Measurements from ENCODE around the gene SERINC2.
"Not testable (repeated sequence)": the region's sequence is repeated elsewhere in the genome, so short reads cannot be mapped to it uniquely, and the experiment has no call there.

The SERINC2 gene

GRCh38 chr1:31447210-31447609 is 34.2 kb downstream of the SERINC2 start:
- no peak for DNase-seq (ENCODE audit: low read depth)
- no peak for TF ChIP-seq CTCF (conservative IDR thresholded peaks at IDR 0.05; ENCODE audit: low read depth, low read length)
- no peak overlapping the region for H3K4me3 ChIP-seq (ENCODE audit: low read length)

GRCh38 chr1:31453384-31454079 is 40.5 kb downstream of the SERINC2 start:
- no peak for TF ChIP-seq CTCF (conservative IDR thresholded peaks at IDR 0.05; ENCODE audit: low read depth, low read length)
- DNase-seq (ENCODE audit: low read depth): no peak

GRCh38 chr1:31458287-31458896 is 45.4 kb downstream of the SERINC2 start:
- H3K4me3 ChIP-seq (ENCODE audit: low read length): no peak overlapping the region
- TF ChIP-seq CTCF (conservative IDR thresholded peaks at IDR 0.05; ENCODE audit: low read depth, low read length): no peak
- DNase-seq (ENCODE audit: low read depth): no peak

More at GRCh38 chr1:31453384-31454079, 40.5 kb downstream of the SERINC2 start:
- H3K4me3 ChIP-seq (ENCODE audit: low read length): no peak overlapping the region

- DNase-seq (ENCODE audit: low read depth): no peak
- H3K4me3 ChIP-seq (ENCODE audit: low read length): no peak overlapping the region
- TF ChIP-seq CTCF (conservative IDR thresholded peaks at IDR 0.05; ENCODE audit: low read depth, low read length): peak; percentile 24
Measured at GRCh38 chr1:31460027-31460426, 47.0 kb downstream of the SERINC2 start.

- no peak for DNase-seq (ENCODE audit: low read depth)
- H3K4me3 ChIP-seq (ENCODE audit: low read length): no peak overlapping the region
- TF ChIP-seq CTCF (conservative IDR thresholded peaks at IDR 0.05; ENCODE audit: low read depth, low read length): no peak
Measured at GRCh38 chr1:31467005-31467674, 54.1 kb downstream of the SERINC2 start.

GRCh38 chr1:31470794-31471315 is 57.8 kb downstream of the SERINC2 start:
- no peak overlapping the region for H3K4me3 ChIP-seq (ENCODE audit: low read length)
- no peak for TF ChIP-seq CTCF (conservative IDR thresholded peaks at IDR 0.05; ENCODE audit: low read depth, low read length)
- DNase-seq (ENCODE audit: low read depth): no peak

- not testable (repeated sequence) for H3K4me3 ChIP-seq (ENCODE audit: low read length)
- DNase-seq (ENCODE audit: low read depth): peak; percentile 14
Measured at GRCh38 chr1:31471452-31472313, 58.7 kb downstream of the SERINC2 start.

GRCh38 chr1:31472314-31472651 is 59.3 kb downstream of the SERINC2 start:
- DNase-seq (ENCODE audit: low read depth); H3K4me3 ChIP-seq (ENCODE audit: low read length): not testable (repeated sequence)

GRCh38 chr1:31472673-31473072 is 59.7 kb downstream of the SERINC2 start:
- DNase-seq (ENCODE audit: low read depth): not testable (repeated sequence)

GRCh38 chr1:31473508-31473907 is 60.5 kb downstream of the SERINC2 start:
- H3K4me3 ChIP-seq (ENCODE audit: low read length); DNase-seq (ENCODE audit: low read depth): not testable (repeated sequence)

More at GRCh38 chr1:31472673-31473072, 59.7 kb downstream of the SERINC2 start:
- H3K4me3 ChIP-seq (ENCODE audit: low read length): not testable (repeated sequence)
